OCI-LY7 (cell line): ENCODE results near the gene ANOS1.

Experiments used
- CTCF ChIP-seq: fragments of 200-600 bp; sonication (generic); conservative IDR thresholded peaks from 2 replicates; pipeline ENCODE4 v1.5.1; 2014; ENCODE audit warnings: mild to moderate bottlenecking, antibody characterized with exemption, low read length, moderate library complexity, mixed read lengths
- EZH2phosphoT487 ChIP-seq: fragments of 200-600 bp; sonication (generic); IDR thresholded peaks from 2 replicates; pipeline ENCODE4 v1.6.1; 2018; ENCODE audit warnings: low read depth, borderline replicate concordance, mild to moderate bottlenecking, mixed run types, antibody characterized with exemption, low read length, moderate library complexity, mixed read lengths

- no peak for TF ChIP-seq CTCF
- no peak for TF ChIP-seq EZH2phosphoT487
Observed at GRCh38 chrX:8673201-8673600, 58.7 kb downstream of the ANOS1 start.
